Ovary (tissue), 9 donors: ENCODE data around the gene CAV1. TPM values are rescaled to one million over a fixed set of nuclear protein-coding genes. Genes with fewer than 3 reads are reported as not detected.

ENCODE experiments used
- DNase-seq, 5 donors: peaks; one replicate each; pipeline ENCODE4 v3.0.0-alpha.2; 2019 to 2020
- H3K27ac ChIP-seq, 2 donors: fragments of 200-600 bp; one replicate each; pipeline versions ENCODE4 v1.5.1 to v1.8.0; 2019 to 2022
- H3K27me3 ChIP-seq: fragments of 200-600 bp; one replicate; pipeline ENCODE4 v1.8.0; 2022
- H3K36me3 ChIP-seq: fragments of 200-600 bp; sonication (generic); one replicate; pipeline ENCODE4 v1.5.1; 2019
- H3K4me1 ChIP-seq: one replicate; pipeline ENCODE4 v1.8.1; 2013; ENCODE audit warnings: mild to moderate bottlenecking, moderate library complexity; ENCODE audit not compliant: insufficient read depth
- H3K4me3 ChIP-seq: fragments of 200-600 bp; sonication (generic); one replicate; pipeline ENCODE4 v1.5.1; 2017
- H3K9me3 ChIP-seq, 2 donors: fragments of 200-600 bp in 1 of 2; sonication (generic) in 1 of 2; one replicate each; pipeline versions ENCODE4 v1.5.1 to v1.8.1; 2013 to 2019; ENCODE audit warnings: mild to moderate bottlenecking in 1 of 2, moderate library complexity in 1 of 2
- EP300 ChIP-seq: sonication (generic); formaldehyde crosslinking; IDR thresholded peaks from one replicate; pipeline ENCODE4 v1.6.1; 2017; ENCODE audit warnings: antibody characterized with exemption
- POLR2A ChIP-seq: fragments of 450-650 bp; IDR thresholded peaks from one replicate; pipeline ENCODE4 v1.6.1; 2017; ENCODE audit warnings: antibody characterized with exemption, mild to moderate bottlenecking, moderate library complexity
- WGBS, 3 donors: extraction: QIAGEN DNeasy Blood & Tissue Kit in 1 of 3; methylation state at CpG; one replicate each; pipeline versions ENCODE4 v1.1.5 to v1.1.7; 2013 to 2017; 5-methylcytosine and 5-hydroxymethylcytosine counted together
- intact Hi-C, 4 donors: fragments of 100-400 bp; cut with DNase I; formaldehyde crosslinking; loops; one replicate each; pipeline versions ENCODE4 v1.11.0 to v1.15.1; 2022 to 2023
- polyA plus RNA-seq, 2 donors: library from polyadenylated mRNA; stranded (reverse); fragments of 200-250 nt in 1 of 2; fragments of 350-450 nt in 1 of 2; fragmentation: Illumina TruSeq in 1 of 2; extraction: RNeasy Lipid Tissue Mini Kit (QIAGEN cat#74804) in 1 of 2; gene quantifications; one replicate each; pipeline ENCODE4 v1.2.3, GENCODE V29; 2013 to 2014
- total RNA-seq, 7 donors: library from RNA; depleted of rRNA in 2 of 7; stranded (reverse); fragments of >200 nt in 2 of 7; fragmentation: NEBNext Ultra II Directional in 3 of 7; extraction: Animal tissue kit (Norgen Biotek cat#: 25700) in 3 of 7; gene quantifications; one replicate each; pipeline versions ENCODE4 v1.1.0 to v1.2.4, GENCODE V29; 2016 to 2023
- TF ChIP-seq, protein P1 (sequence below), 3 donors: fragments of 450-650 bp in 2 of 3; fragments of 200-600 bp in 1 of 3; IDR thresholded peaks; one replicate each; pipeline versions ENCODE4 v1.5.1 to v1.8.0; 2016 to 2022; ENCODE audit warnings: antibody characterized with exemption in 3 of 3, mild to moderate bottlenecking in 1 of 3
- donor health status: DM: no; HTN: no; CAD: no; lungs with moderate emphysema.
- donor health status: DM: no; HTN: no; CAD: no.
- donor health status: Bipolar disorder and iron deficiency.
- donor health status: DM: yes; HTN: yes; CAD: no.
- donor health status: DM: no; HTN: no; CAD: no.
- donor health status: DM: yes; HTN: yes; CAD: no.

Gene CAV1
- total and polyA plus RNA-seq, 9 donors, result 47.3 to 287 (median 101) TPM

DNA sequence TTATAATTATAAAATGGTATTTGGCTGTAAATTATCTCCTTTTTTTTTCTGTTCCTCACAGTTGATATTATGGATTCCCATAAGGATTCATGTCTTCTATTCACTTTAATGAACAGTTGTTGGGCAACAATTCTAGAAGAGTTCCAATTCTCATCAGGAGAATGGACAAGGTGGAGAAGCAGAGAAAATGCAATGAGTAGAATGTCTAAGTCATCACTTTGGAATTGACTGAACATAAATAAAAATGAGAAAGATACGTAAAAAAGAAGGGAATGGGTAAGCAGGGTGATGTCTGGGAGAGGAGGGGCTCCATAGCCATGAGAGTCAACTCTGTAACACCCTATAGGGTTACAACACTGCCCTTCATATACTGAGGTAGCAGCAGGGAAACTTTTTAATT lies 27.1 kb upstream of the CAV1 start:
- intact Hi-C loops, result no loop called here

DNA sequence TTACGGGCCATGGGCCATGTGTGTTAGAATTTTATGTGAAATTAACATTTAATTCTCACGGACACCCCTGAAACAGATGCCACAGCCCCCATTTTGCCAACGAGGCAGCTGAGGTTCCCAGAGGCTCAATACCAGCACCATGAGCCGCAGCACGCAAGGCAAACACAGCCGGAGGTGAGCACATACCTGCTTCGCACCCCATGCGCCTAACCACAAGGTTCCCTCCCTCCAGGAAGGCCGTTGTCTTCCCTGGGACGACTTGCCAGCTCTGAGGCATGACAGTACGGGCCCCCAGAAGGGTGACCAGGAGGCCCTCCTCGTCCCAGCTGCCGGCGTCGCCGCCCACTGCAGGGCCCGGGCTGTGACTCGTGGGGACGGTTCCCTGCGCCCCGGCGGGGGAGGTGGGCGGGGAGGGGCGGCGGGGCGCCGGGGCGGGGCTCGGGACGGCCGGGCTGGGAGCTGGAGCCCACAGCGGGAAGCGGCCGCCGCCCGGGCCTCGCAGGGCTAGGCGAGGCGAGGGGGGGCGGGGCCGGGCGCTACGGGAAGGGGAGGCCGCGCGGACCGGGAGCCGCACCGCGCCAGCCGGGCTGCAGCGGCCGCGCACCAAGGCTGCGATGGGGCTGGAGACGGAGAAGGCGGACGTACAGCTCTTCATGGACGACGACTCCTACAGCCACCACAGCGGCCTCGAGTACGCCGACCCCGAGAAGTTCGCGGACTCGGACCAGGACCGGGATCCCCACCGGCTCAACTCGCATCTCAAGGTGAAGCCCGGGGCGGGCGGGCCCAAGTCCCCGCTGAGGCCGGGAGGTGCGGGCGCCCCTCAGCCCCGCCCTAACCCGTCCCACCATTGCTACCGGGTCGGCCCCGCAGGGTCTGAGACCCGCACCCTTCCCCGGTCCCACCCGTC lies 25.4 kb upstream of the CAV1 start, which contains the start of gene CAV2:
TSS of gene CAV2 (plus strand) at position 571 of the 910 bp plus-strand sequence. CDS start at position 615, 44 bp downstream.
- H3K4me1 ChIP-seq, result peaks cover 7% of the 10 kb centered on the region
- intact Hi-C loops, result no loop called here
- WGBS, 3 donors, result 3 to 6% (median 4%) methylated on average over 32 to 86 of the region's 86 CpGs
- H3K27me3 ChIP-seq, result no peaks in the 10 kb centered on the region
- peak within 1 kb of the TSS; percentile 90 to 95 for H3K27ac ChIP-seq
- no peaks in the 10 kb centered on the region for H3K36me3 ChIP-seq
- no peaks in the 10 kb centered on the region for H3K9me3 ChIP-seq
- H3K4me3 ChIP-seq, result peak within 1 kb of the TSS; percentile 60
- DNase-seq, result peak; percentile 67 to 81 (median 73)
- peak; percentile 46 for TF ChIP-seq POLR2A
- no peak for TF ChIP-seq EP300
- TF ChIP-seq, protein P1, sequence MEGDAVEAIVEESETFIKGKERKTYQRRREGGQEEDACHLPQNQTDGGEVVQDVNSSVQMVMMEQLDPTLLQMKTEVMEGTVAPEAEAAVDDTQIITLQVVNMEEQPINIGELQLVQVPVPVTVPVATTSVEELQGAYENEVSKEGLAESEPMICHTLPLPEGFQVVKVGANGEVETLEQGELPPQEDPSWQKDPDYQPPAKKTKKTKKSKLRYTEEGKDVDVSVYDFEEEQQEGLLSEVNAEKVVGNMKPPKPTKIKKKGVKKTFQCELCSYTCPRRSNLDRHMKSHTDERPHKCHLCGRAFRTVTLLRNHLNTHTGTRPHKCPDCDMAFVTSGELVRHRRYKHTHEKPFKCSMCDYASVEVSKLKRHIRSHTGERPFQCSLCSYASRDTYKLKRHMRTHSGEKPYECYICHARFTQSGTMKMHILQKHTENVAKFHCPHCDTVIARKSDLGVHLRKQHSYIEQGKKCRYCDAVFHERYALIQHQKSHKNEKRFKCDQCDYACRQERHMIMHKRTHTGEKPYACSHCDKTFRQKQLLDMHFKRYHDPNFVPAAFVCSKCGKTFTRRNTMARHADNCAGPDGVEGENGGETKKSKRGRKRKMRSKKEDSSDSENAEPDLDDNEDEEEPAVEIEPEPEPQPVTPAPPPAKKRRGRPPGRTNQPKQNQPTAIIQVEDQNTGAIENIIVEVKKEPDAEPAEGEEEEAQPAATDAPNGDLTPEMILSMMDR (IDR thresholded peaks at IDR 0.05), result no peak

More for the DNA sequence above, 27.1 kb upstream of the CAV1 start:
- TF ChIP-seq POLR2A (no peak), EP300 (no peak)
- TF ChIP-seq, protein P1 (IDR thresholded peaks at IDR 0.05), result no peak
- Histone ChIP-seq H3K4me1 (peaks cover 3% of the 10 kb centered on the region), H3K36me3 (no peaks in the 10 kb centered on the region), H3K27me3 (no peaks in the 10 kb centered on the region), H3K4me3 (no peak overlapping the region), H3K27ac (peak overlapping the region in 1 of 2 donors; percentile 10), H3K9me3 (no peaks in the 10 kb centered on the region)
- DNase-seq, result no peak
- WGBS, 3 donors, result 70 to 87% (median 77%) methylated on average over 1 of the region's 1 CpG

DNA sequence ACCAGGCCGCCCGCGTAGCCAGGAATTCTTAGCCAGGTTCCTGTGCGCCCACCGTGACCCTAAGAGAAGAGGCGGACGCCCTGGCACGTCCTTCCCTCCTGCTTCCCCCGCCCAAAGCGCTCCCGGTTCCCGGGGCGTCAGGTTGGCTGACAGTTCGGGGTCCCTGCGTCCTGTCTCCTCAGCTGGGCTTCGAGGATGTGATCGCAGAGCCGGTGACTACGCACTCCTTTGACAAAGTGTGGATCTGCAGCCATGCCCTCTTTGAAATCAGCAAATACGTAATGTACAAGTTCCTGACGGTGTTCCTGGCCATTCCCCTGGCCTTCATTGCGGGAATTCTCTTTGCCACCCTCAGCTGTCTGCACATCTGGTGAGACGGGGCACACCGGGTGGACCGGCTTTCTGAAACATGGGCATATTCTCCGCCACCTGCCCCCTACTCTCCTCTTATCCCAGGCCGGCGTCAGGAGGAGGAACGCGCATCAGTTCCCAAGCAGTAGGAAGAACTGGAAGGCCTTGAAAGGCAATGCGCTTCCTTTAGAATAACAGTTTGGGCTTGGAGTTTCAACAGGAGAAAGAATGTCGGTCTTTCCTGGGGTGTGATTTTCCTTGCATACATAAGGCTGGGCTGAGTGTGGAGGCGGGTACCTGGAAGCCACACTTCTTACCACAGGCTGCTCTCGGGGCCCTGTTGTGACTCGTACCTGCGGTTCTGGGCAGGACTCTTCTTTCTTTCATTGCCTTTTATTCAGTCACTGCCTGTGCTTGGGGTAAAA lies 24.6 kb upstream of the CAV1 start:
- TF ChIP-seq POLR2A, result no peak
- TF ChIP-seq, protein P1 (IDR thresholded peaks at IDR 0.05), result peak in 1 of 3 donors; percentile 4
- TF ChIP-seq EP300, result no peak
- Histone ChIP-seq H3K4me1 (peaks cover 8% of the 10 kb centered on the region), H3K27ac (peak overlapping the region; percentile 90 to 95), H3K36me3 (no peaks in the 10 kb centered on the region), H3K4me3 (peak overlapping the region; percentile 60), H3K9me3 (no peaks in the 10 kb centered on the region), H3K27me3 (no peaks in the 10 kb centered on the region)
- 1% methylated on average over 36 of the region's 36 CpGs for WGBS, 3 donors
- intact Hi-C loops, result no loop called here
- DNase-seq, result peak; percentile 41 to 66 (median 57)

DNA sequence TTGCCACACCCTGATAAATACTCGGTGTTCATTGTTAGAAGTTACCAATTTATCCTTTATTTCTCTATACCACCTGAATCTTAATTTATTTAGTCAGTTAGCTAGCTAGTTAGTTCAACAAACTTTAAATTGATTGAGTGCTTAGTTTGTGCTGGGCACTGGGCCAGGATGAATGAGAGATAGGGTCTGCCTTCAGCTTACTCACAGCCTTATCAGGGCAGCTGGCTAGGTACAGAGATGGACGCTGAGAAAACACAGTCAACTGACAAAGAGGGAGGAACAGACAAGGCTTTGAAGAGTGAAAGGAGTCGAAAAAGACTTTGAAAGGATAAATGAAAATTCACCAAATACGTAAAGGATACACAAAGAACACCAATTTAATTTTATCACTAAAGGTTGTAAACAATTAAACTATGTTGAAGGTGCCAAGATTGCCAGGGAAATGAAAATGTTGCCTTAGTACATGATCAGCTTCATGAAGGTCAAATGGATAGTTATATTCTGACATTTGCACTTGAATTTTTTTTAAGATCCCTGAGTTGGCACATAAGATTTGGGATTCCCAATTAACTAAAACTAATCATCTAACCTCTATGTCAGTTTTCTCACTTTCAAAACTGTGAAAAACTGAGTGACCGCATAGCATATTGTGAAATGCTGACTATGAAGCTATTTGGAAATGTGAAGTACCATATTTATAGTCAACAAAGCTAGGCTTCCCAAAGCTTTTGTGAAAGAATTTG lies 23.2 kb upstream of the CAV1 start:
- H3K27me3 ChIP-seq, result no peaks in the 10 kb centered on the region
- no peaks in the 10 kb centered on the region for H3K36me3 ChIP-seq
- no peaks in the 10 kb centered on the region for H3K9me3 ChIP-seq
- H3K4me3 ChIP-seq, result peak overlapping the region; percentile 60
- TF ChIP-seq, protein P1 (IDR thresholded peaks at IDR 0.05), result no peak
- no peak for TF ChIP-seq EP300
- TF ChIP-seq POLR2A, result no peak
- H3K4me1 ChIP-seq, result peaks cover 10% of the 10 kb centered on the region
- DNase-seq, result peak in 3 of 5 donors; percentile 15 to 36 (median 32)
- peak overlapping the region in 1 of 2 donors; percentile 90 for H3K27ac ChIP-seq
- intact Hi-C loops, result no loop called here
- WGBS, 3 donors, result 39 to 47% (median 45%) methylated on average over 5 of the region's 5 CpGs
